GM15510 (cell line): ENCODE results near the gene DYNLT5.

Experiments used
- POLR2A ChIP-seq: IDR thresholded peaks from 3 replicates; pipeline ENCODE4 v1.6.1; 2011; ENCODE audit warnings: borderline replicate concordance; ENCODE audit not compliant: insufficient read length; ENCODE audit errors: extremely low read depth

Gene DYNLT5

GRCh38 chr1:66739401-66740157, 12.7 kb upstream of the DYNLT5 start:
- no peak for TF ChIP-seq POLR2A

- no peak for TF ChIP-seq POLR2A
These were observed 6.8 kb upstream of the DYNLT5 start for GRCh38 chr1:66745451-66745850.

GRCh38 chr1:66747501-66747900, 4.8 kb upstream of the DYNLT5 start:
- TF ChIP-seq POLR2A = no peak

GRCh38 chr1:66750577-66750976, 1.7 kb upstream of the DYNLT5 start:
- no peak for TF ChIP-seq POLR2A

GRCh38 chr1:66751160-66751559, 1.1 kb upstream of the DYNLT5 start:
- no peak for TF ChIP-seq POLR2A

- no peak for TF ChIP-seq POLR2A
These were observed 562 bp downstream of the DYNLT5 start for GRCh38 chr1:66752671-66753371.

GRCh38 chr1:66757722-66758240, 5.5 kb downstream of the DYNLT5 start:
- TF ChIP-seq POLR2A = no peak

GRCh38 chr1:66758241-66758755, 6.0 kb downstream of the DYNLT5 start:
- TF ChIP-seq POLR2A = no peak

- no peak for TF ChIP-seq POLR2A
These were observed 8.2 kb downstream of the DYNLT5 start for GRCh38 chr1:66760506-66760905.

- TF ChIP-seq POLR2A = no peak
These were observed 9.0 kb downstream of the DYNLT5 start for GRCh38 chr1:66761221-66761620.

GRCh38 chr1:66764994-66765578, 12.8 kb downstream of the DYNLT5 start:
- no peak for TF ChIP-seq POLR2A

GRCh38 chr1:66767626-66768025, 15.4 kb downstream of the DYNLT5 start:
- TF ChIP-seq POLR2A = no peak

GRCh38 chr1:66768965-66769364, 16.7 kb downstream of the DYNLT5 start:
- TF ChIP-seq POLR2A = no peak

- no peak for TF ChIP-seq POLR2A
These were observed 17.4 kb downstream of the DYNLT5 start for GRCh38 chr1:66769512-66770229.

GRCh38 chr1:66770240-66770639, 18.0 kb downstream of the DYNLT5 start:
- no peak for TF ChIP-seq POLR2A
